Glomerular visceral epithelial cell (primary cell): ENCODE results near the gene DDAH1.

Source experiments
- DNase-seq: peaks from one replicate; pipeline ENCODE4 v3.0.0-alpha.2; 2016; ENCODE audit errors: extremely low spot score

Gene DDAH1

GRCh38 chr1:85328713-85329397 lies 136.1 kb downstream of the DDAH1 start:
- peak; percentile 96 for DNase-seq

- no peak for DNase-seq
Observed at GRCh38 chr1:85327759-85328158, 137.2 kb downstream of the DDAH1 start.

- no peak for DNase-seq
Observed at GRCh38 chr1:85326851-85327250, 138.1 kb downstream of the DDAH1 start.

GRCh38 chr1:85326336-85326735 lies 138.6 kb downstream of the DDAH1 start:
- no peak for DNase-seq

- peak; percentile 94 for DNase-seq
Observed at GRCh38 chr1:85325920-85326319, 139.0 kb downstream of the DDAH1 start.

GRCh38 chr1:85323770-85324169 lies 141.2 kb downstream of the DDAH1 start:
- DNase-seq, result no peak

GRCh38 chr1:85322655-85323054 lies 142.3 kb downstream of the DDAH1 start:
- peak; percentile 41 for DNase-seq

GRCh38 chr1:85321237-85321964 lies 143.6 kb downstream of the DDAH1 start:
- DNase-seq, result peak; percentile 86

GRCh38 chr1:85320371-85321131 lies 144.4 kb downstream of the DDAH1 start:
- DNase-seq, result peak; percentile 58

GRCh38 chr1:85319931-85320330 lies 145.0 kb downstream of the DDAH1 start:
- no peak for DNase-seq

GRCh38 chr1:85319491-85319890 lies 145.5 kb downstream of the DDAH1 start:
- no peak for DNase-seq

- no peak for DNase-seq
Observed at GRCh38 chr1:85318217-85318616, 146.7 kb downstream of the DDAH1 start.

GRCh38 chr1:85317560-85317959 lies 147.4 kb downstream of the DDAH1 start:
- DNase-seq, result no peak

GRCh38 chr1:85316321-85316720 lies 148.6 kb downstream of the DDAH1 start:
- no peak for DNase-seq

GRCh38 chr1:85315789-85316188 lies 149.2 kb downstream of the DDAH1 start:
- DNase-seq, result no peak

GRCh38 chr1:85314726-85315125 lies 150.2 kb downstream of the DDAH1 start:
- no peak for DNase-seq

- DNase-seq, result peak; percentile 85
Observed at GRCh38 chr1:85313888-85314696, 150.9 kb downstream of the DDAH1 start.

GRCh38 chr1:85311818-85312217 lies 153.1 kb downstream of the DDAH1 start:
- no peak for DNase-seq

GRCh38 chr1:85308833-85309350 lies 156.1 kb downstream of the DDAH1 start:
- no peak for DNase-seq

GRCh38 chr1:85307987-85308832 lies 156.7 kb downstream of the DDAH1 start:
- peak; percentile 91 for DNase-seq

- no peak for DNase-seq
Observed at GRCh38 chr1:85306236-85306635, 158.7 kb downstream of the DDAH1 start.
